Measurements from ENCODE around the gene CENPO. TPM values are rescaled to one million over a fixed set of nuclear protein-coding genes. Genes with fewer than 3 reads are reported as not detected.

The CENPO gene
- total RNA-seq, 1 donor from 2014 or later = 69.3 TPM

DNA sequence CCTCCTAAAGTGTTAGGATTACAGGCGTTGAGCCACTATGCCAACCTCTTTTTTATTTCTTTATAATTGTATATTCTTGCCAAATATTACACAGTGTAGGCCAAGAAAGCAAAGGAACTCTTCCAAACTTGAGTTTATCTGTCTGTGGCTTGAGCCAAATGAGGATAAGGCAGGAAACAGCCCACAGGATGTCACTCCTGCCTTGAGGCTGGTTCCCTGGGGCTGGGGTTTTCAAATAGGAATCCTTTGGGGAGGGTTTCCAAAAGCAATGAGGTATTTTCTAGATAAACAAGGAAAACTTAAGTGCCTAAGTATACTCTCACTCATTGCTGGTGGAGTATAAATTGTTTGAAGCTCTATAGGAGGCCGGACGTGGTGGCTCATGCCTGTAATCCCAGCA is 70.4 kb downstream of the CENPO start:
- no peaks in the 10 kb centered on the region for H3K9me3 Mint-ChIP-seq
- no peak for TF ChIP-seq CTCF (conservative IDR thresholded peaks at IDR 0.05)
- H3K4me3 Mint-ChIP-seq = no peak overlapping the region
- H3K27me3 Mint-ChIP-seq (ENCODE audit: low read depth) = no peaks in the 10 kb centered on the region
- no peak for DNase-seq (ENCODE audit: low read depth, low spot score)
- no peaks in the 10 kb centered on the region for H3K36me3 Mint-ChIP-seq (ENCODE audit: low read depth)
- no peak overlapping the region for H3K27ac Mint-ChIP-seq (ENCODE audit: unreplicated experiment)
- H3K4me1 Mint-ChIP-seq = peaks cover 4% of the 10 kb centered on the region

DNA sequence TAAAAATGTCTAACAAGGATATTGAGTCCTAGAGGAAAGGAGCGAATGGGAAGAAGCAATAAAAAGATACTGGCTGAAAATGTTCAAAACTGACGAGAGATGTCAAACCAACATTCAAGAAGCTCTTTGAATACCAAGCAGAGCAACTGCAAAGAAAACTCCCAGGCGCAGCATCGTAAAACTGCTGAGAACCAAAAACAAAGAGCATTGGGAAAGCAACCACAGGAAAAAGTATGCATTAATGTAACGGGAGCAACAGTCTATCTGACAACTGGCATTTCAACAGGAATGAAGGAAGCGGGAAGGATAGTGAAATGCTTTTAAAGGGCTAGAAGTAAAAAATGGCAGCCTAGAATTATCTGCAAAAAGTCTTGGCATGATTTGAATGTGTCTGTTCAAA is 73.7 kb downstream of the CENPO start:
- DNase-seq (ENCODE audit: low read depth, low spot score) = no peak
- Mint-ChIP-seq H3K4me3 (no peak overlapping the region), H3K36me3 (ENCODE audit: low read depth) (peaks cover 4% of the 10 kb centered on the region), H3K27ac (ENCODE audit: unreplicated experiment) (no peak overlapping the region), H3K4me1 (peaks cover 16% of the 10 kb centered on the region), H3K27me3 (ENCODE audit: low read depth) (no peaks in the 10 kb centered on the region), H3K9me3 (no peaks in the 10 kb centered on the region)
- no peak for TF ChIP-seq CTCF (conservative IDR thresholded peaks at IDR 0.05)

DNA sequence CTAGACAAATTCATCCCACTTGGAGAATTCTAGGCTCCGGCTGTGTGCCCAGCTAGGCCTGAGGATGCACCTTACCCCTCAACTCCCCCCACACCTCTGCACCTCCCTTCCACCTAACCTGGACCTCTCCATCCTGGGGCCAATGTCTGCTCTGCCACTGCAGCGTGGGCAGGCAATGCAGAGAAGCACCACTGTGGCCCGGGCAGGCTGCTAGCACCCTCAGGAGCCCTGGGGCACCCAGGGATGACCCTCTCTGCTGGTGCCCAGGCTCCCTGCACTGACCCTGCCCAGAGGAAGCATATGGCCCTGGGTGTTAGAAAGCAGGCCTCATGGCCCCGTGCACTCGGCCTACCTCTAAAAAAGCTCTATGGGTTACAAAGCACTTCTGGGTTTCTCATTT is 77.2 kb downstream of the CENPO start:
- Mint-ChIP-seq H3K27ac (ENCODE audit: unreplicated experiment) (no peak overlapping the region), H3K36me3 (ENCODE audit: low read depth) (peaks cover 4% of the 10 kb centered on the region), H3K4me1 (peaks cover 27% of the 10 kb centered on the region), H3K27me3 (ENCODE audit: low read depth) (no peaks in the 10 kb centered on the region), H3K9me3 (no peaks in the 10 kb centered on the region), H3K4me3 (no peak overlapping the region)
- no peak for DNase-seq (ENCODE audit: low read depth, low spot score)
- TF ChIP-seq CTCF (conservative IDR thresholded peaks at IDR 0.05) = no peak

DNA sequence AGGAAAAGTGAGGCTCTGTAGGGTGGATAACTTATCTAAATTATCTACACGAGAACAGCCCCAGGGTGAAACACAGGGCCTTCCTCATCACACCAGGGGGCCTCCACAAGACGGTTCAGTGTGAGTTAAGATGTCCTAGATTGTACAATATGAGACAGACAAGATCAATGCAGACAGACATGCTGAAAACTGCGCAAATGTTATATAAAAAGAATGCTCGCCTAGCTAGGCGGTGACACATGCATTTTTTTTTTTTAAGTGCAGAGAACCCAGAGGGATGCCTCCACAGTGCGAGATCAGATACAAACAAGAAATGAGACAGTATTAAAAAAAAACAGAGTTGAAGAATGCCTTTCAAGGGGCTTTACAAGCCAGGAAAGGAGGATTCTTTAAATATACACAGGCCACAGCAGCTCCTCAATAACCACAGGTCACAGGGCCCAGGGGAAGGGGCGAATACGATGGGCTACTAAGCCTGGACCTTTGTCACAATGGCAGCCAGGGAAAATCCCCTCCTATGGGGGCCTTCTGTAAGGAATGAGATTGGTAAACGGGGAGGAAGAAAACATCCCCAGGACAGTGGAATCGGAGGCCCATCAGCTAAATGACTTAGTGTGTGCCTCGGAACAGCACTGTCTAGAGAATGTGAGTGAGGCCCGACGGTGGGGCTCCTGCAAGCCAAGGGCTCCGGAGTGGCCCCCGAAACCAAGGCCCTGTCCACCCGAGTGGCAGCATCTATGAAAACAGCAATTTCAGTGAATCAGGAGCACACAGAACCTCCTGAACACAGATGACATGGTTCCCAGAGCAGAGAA is 77.9 kb downstream of the CENPO start:
- Mint-ChIP-seq H3K36me3 (ENCODE audit: low read depth) (peaks cover 4% of the 10 kb centered on the region), H3K27me3 (ENCODE audit: low read depth) (no peaks in the 10 kb centered on the region), H3K9me3 (no peaks in the 10 kb centered on the region), H3K27ac (ENCODE audit: unreplicated experiment) (no peak overlapping the region), H3K4me1 (peaks cover 27% of the 10 kb centered on the region), H3K4me3 (no peak overlapping the region)
- DNase-seq (ENCODE audit: low read depth, low spot score) = no peak
- TF ChIP-seq CTCF (conservative IDR thresholded peaks at IDR 0.05) = no peak

DNA sequence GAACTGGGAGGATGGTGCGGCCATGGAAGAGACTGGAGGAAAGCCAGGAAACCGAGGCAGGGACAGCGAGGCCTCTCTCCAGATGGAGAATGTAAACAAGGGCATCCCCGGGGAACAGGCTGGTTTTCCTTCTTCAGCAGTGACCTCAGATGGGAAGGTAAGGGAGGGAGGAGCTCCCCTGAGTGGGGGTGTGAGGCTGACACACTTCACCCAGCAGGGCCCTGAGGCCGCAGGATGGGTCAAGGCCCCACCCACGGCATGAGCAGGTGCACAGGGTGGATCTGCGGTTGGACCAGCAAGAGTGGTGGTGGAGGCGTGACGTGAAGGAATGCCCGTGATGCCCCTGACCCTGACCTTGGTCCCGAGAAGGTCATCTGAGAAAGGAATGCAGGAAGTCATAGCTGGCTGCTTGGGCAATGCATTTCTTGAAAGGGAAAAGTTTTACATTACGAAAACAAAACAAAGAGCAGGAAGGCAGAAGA is 78.7 kb downstream of the CENPO start:
- Mint-ChIP-seq H3K9me3 (no peaks in the 10 kb centered on the region), H3K27ac (ENCODE audit: unreplicated experiment) (no peak overlapping the region), H3K4me1 (peaks cover 24% of the 10 kb centered on the region), H3K36me3 (ENCODE audit: low read depth) (peaks cover 4% of the 10 kb centered on the region), H3K27me3 (ENCODE audit: low read depth) (no peaks in the 10 kb centered on the region), H3K4me3 (no peak overlapping the region)
- no peak for DNase-seq (ENCODE audit: low read depth, low spot score)
- no peak for TF ChIP-seq CTCF (conservative IDR thresholded peaks at IDR 0.05)

Other genes with a start within 250 kb of the CENPO start
- 38.2 and 42.7 TPM in 2 replicates for gene PTRHD1, start within 50 bp of the CENPO start, total RNA-seq
- 48.1 and 49.2 TPM in 2 replicates for gene ADCY3, start 126.8 kb downstream of the CENPO start, total RNA-seq
- gene DNAJC27, start 178.5 kb downstream of the CENPO start, total RNA-seq = 6.9 and 8.1 TPM in 2 replicates
- gene EFR3B, start 248.7 kb downstream of the CENPO start, total RNA-seq = 40.7 and 41.2 TPM in 2 replicates

Measured in neural crest cell (in vitro differentiated cells).